Liver (tissue), 9 donors: ENCODE results near the gene FADD. TPM values are rescaled to one million over a fixed set of nuclear protein-coding genes. Genes with fewer than 3 reads are reported as not detected.
A peak's percentile ranks its signal among the peaks of the same experiment; 100 is the strongest.

Experiments
- DNase-seq: peaks from one replicate; pipeline ENCODE4 v3.0.0-alpha.2; 2017; ENCODE audit warnings: low spot score
- H3K27ac ChIP-seq, 2 donors: one replicate each; pipeline ENCODE4 v1.7.0; 2013; ENCODE audit warnings: inconsistent platforms in 2 of 2, low read length in 2 of 2, control low read depth in 1 of 2, low read depth in 1 of 2, mild to moderate bottlenecking in 1 of 2
- H3K27me3 ChIP-seq, 4 donors: one replicate each; pipeline versions ENCODE4 v1.6.1 to v1.7.0; 2013; ENCODE audit warnings: low read length in 3 of 4, inconsistent platforms in 1 of 4, mild to moderate bottlenecking in 1 of 4, moderate library complexity in 1 of 4; ENCODE audit not compliant: control insufficient read depth in 4 of 4, insufficient read depth in 4 of 4
- H3K36me3 ChIP-seq, 4 donors: one replicate each; pipeline versions ENCODE4 v1.6.1 to v1.7.0; 2013; ENCODE audit warnings: low read length in 3 of 4, mild to moderate bottlenecking in 3 of 4, low read depth in 1 of 4, moderate library complexity in 1 of 4; ENCODE audit not compliant: control insufficient read depth in 4 of 4, insufficient read depth in 3 of 4
- H3K4me1 ChIP-seq, 4 donors: one replicate each; pipeline versions ENCODE4 v1.6.1 to v1.7.0; 2013; ENCODE audit warnings: low read length in 3 of 4, mild to moderate bottlenecking in 3 of 4, moderate library complexity in 1 of 4; ENCODE audit not compliant: control insufficient read depth in 4 of 4, insufficient read depth in 4 of 4
- H3K4me3 ChIP-seq, 3 donors: one replicate each; pipeline versions ENCODE4 v1.6.1 to v1.7.0; 2013; ENCODE audit warnings: low read length in 3 of 3, control low read depth in 1 of 3, low read depth in 1 of 3, mild to moderate bottlenecking in 1 of 3
- H3K9ac ChIP-seq, 2 donors: one replicate each; pipeline ENCODE4 v1.7.0; 2013; ENCODE audit warnings: low read length in 2 of 2, mild to moderate bottlenecking in 2 of 2, moderate library complexity in 2 of 2, control low read depth in 1 of 2, low read depth in 1 of 2
- H3K9me3 ChIP-seq, 4 donors: one replicate each; pipeline versions ENCODE4 v1.6.1 to v1.7.0; 2013; ENCODE audit warnings: low read length in 3 of 4; ENCODE audit not compliant: control insufficient read depth in 4 of 4
- ATF3 ChIP-seq: IDR thresholded peaks from 2 replicates; pipeline ENCODE4 v1.6.1; 2016; ENCODE audit warnings: antibody characterized with exemption
- EGR1 ChIP-seq, 2 donors: IDR thresholded peaks; 2 replicates each; pipeline ENCODE4 v1.6.1; 2016 to 2018; ENCODE audit warnings: antibody characterized with exemption in 2 of 2, low read depth in 2 of 2
- FOXA1 ChIP-seq: IDR thresholded peaks from 2 replicates; pipeline ENCODE4 v1.6.1; 2016; ENCODE audit warnings: antibody characterized with exemption
- FOXA2 ChIP-seq: IDR thresholded peaks from 2 replicates; pipeline ENCODE4 v1.6.1; 2016; ENCODE audit warnings: antibody characterized with exemption
- GABPA ChIP-seq, 2 donors: IDR thresholded peaks in 1 of 2; conservative IDR thresholded peaks in 1 of 2; 2 replicates each; pipeline ENCODE4 v1.6.1; 2016; ENCODE audit warnings: antibody characterized with exemption in 2 of 2, mild to moderate bottlenecking in 1 of 2, moderate library complexity in 1 of 2
- HNF4A ChIP-seq, 2 donors: conservative IDR thresholded peaks; 2 replicates each; pipeline ENCODE4 v1.6.1; 2016; ENCODE audit warnings: antibody characterized with exemption in 2 of 2, mild to moderate bottlenecking in 2 of 2
- HNF4G ChIP-seq: IDR thresholded peaks from 2 replicates; pipeline ENCODE4 v1.6.1; 2016; ENCODE audit warnings: antibody characterized with exemption
- JUND ChIP-seq, 2 donors: IDR thresholded peaks; 2 replicates each; pipeline ENCODE4 v1.6.1; 2016; ENCODE audit warnings: antibody characterized with exemption in 2 of 2
- MAX ChIP-seq: IDR thresholded peaks from 2 replicates; pipeline ENCODE4 v1.6.1; 2016; ENCODE audit warnings: antibody characterized with exemption
- NR2F2 ChIP-seq: IDR thresholded peaks from 2 replicates; pipeline ENCODE4 v1.6.1; 2016; ENCODE audit warnings: antibody characterized with exemption
- RAD21 ChIP-seq, 2 donors: IDR thresholded peaks; 2 replicates each; pipeline ENCODE4 v1.6.1; 2016; ENCODE audit warnings: antibody characterized with exemption in 2 of 2, mild to moderate bottlenecking in 2 of 2
- REST ChIP-seq: IDR thresholded peaks from 2 replicates; pipeline ENCODE4 v1.6.1; 2016; ENCODE audit warnings: antibody characterized with exemption, mild to moderate bottlenecking
- RXRA ChIP-seq, 2 donors: IDR thresholded peaks; 2 replicates each; pipeline ENCODE4 v1.6.1; 2017 to 2018; ENCODE audit warnings: antibody characterized with exemption in 2 of 2, mild to moderate bottlenecking in 1 of 2
- SP1 ChIP-seq: IDR thresholded peaks from 2 replicates; pipeline ENCODE4 v1.6.1; 2018; ENCODE audit warnings: antibody characterized with exemption, mild to moderate bottlenecking
- TAF1 ChIP-seq: conservative IDR thresholded peaks from 2 replicates; pipeline ENCODE4 v1.6.1; 2016; ENCODE audit warnings: antibody characterized with exemption, mild to moderate bottlenecking
- YY1 ChIP-seq: IDR thresholded peaks from 2 replicates; pipeline ENCODE4 v1.6.1; 2016; ENCODE audit warnings: antibody characterized with exemption, mild to moderate bottlenecking
- ZBTB33 ChIP-seq: IDR thresholded peaks from 2 replicates; pipeline ENCODE4 v1.6.1; 2016; ENCODE audit warnings: antibody characterized with exemption
- WGBS: extraction: QIAGEN DNeasy Blood & Tissue Kit; methylation state at CpG from one replicate; pipeline ENCODE4 v1.1.7; 2013; 5-methylcytosine and 5-hydroxymethylcytosine counted together
- polyA plus RNA-seq, 2 donors: library from polyadenylated mRNA; stranded (reverse) in 1 of 2; unstranded in 1 of 2; fragments of 200-250 nt in 1 of 2; fragments of >200 nt in 1 of 2; fragmentation: Nextera tagmentation in 1 of 2; extraction: Ambion mirVana in 1 of 2; gene quantifications; one replicate each; pipeline versions ENCODE4 v1.2.1 to v1.2.3, GENCODE V29; 2013 to 2015
- total RNA-seq, 2 donors: library from RNA; depleted of rRNA; stranded (reverse); fragments of >200 nt; gene quantifications; one replicate each; pipeline ENCODE4 v1.2.3, GENCODE V29; 2014
- TF ChIP-seq, protein P1 (sequence below): fragments of 150-350 bp; IDR thresholded peaks from 2 replicates; pipeline ENCODE4 v1.5.1; 2017; ENCODE audit warnings: improper control_type of control experiment, low read depth, low read length; ENCODE audit not compliant: missing input control
- donor health status: healthy.
- donor health status: healthy.
- donor health status: healthy.
- donor health status: healthy.
- donor health status: healthy.

The FADD gene, protein sequence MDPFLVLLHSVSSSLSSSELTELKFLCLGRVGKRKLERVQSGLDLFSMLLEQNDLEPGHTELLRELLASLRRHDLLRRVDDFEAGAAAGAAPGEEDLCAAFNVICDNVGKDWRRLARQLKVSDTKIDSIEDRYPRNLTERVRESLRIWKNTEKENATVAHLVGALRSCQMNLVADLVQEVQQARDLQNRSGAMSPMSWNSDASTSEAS
- total RNA-seq (10 to 100 TPM; 14.0 to 17.3 TPM), polyA plus RNA-seq (10 to 100 TPM in 1 of 2 donors, 1 to 10 TPM in 1; 1.8 to 15.6 TPM)

DNA sequence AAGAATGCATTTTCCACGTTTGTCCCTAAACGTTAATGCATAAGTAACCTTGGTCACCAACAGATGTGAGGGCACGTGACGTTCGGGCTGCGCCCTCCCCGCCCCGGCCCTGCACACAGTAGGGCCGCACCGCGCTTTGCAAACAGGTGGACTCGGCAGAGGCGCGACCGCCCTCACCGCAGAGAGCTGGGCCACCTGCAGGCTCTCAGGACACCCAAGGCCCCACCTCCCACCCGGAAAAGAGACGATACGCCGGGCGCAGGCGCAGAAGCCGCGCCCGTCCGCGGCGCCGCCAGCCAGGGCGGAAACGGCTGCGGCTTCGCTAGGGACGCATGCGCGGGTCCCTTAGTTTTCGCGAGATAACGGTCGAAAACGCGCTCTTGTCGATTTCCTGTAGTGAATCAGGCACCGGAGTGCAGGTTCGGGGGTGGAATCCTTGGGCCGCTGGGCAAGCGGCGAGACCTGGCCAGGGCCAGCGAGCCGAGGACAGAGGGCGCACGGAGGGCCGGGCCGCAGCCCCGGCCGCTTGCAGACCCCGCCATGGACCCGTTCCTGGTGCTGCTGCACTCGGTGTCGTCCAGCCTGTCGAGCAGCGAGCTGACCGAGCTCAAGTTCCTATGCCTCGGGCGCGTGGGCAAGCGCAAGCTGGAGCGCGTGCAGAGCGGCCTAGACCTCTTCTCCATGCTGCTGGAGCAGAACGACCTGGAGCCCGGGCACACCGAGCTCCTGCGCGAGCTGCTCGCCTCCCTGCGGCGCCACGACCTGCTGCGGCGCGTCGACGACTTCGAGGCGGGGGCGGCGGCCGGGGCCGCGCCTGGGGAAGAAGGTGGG is at the start of gene FADD:
TSS of gene FADD (plus strand) at position 377 of the 831 bp plus-strand sequence. CDS start at position 541, 164 bp downstream.
- Histone ChIP-seq H3K27ac (peak within 1 kb of the TSS; percentile 91 to 97), H3K27me3 (no peaks in the 10 kb centered on the region), H3K9me3 (no peaks in the 10 kb centered on the region), H3K4me3 (peak within 1 kb of the TSS; percentile 71 to 94 (median 92)), H3K4me1 (peaks cover 4 to 30% (median 14%) of the 10 kb centered on the region in 4 donors), H3K36me3 (peaks cover 0 to 12% (median 4%) of the 10 kb centered on the region in 4 donors), H3K9ac (peak within 1 kb of the TSS; percentile 40 to 93)
- DNase-seq: peak; percentile 86
- no peak for TF ChIP-seq FOXA2
- TF ChIP-seq SP1: no peak
- TF ChIP-seq YY1: peak; percentile 63
- no peak for TF ChIP-seq HNF4G
- no peak for TF ChIP-seq EGR1 (IDR thresholded peaks at IDR 0.05; ENCODE audit: low read depth in 2 of 2)
- TF ChIP-seq GABPA (IDR thresholded peaks at IDR 0.05 in 1 of 2, conservative IDR thresholded peaks at IDR 0.05 in 1 of 2): peak in 1 of 2 donors; percentile 83
- no peak for TF ChIP-seq RXRA (IDR thresholded peaks at IDR 0.05)
- no peak for TF ChIP-seq TAF1
- peak in 1 of 2 donors; percentile 7 for TF ChIP-seq RAD21 (IDR thresholded peaks at IDR 0.05)
- peak; percentile 63 for TF ChIP-seq REST
- no peak for TF ChIP-seq MAX
- TF ChIP-seq, protein P1, sequence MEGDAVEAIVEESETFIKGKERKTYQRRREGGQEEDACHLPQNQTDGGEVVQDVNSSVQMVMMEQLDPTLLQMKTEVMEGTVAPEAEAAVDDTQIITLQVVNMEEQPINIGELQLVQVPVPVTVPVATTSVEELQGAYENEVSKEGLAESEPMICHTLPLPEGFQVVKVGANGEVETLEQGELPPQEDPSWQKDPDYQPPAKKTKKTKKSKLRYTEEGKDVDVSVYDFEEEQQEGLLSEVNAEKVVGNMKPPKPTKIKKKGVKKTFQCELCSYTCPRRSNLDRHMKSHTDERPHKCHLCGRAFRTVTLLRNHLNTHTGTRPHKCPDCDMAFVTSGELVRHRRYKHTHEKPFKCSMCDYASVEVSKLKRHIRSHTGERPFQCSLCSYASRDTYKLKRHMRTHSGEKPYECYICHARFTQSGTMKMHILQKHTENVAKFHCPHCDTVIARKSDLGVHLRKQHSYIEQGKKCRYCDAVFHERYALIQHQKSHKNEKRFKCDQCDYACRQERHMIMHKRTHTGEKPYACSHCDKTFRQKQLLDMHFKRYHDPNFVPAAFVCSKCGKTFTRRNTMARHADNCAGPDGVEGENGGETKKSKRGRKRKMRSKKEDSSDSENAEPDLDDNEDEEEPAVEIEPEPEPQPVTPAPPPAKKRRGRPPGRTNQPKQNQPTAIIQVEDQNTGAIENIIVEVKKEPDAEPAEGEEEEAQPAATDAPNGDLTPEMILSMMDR: no peak
- TF ChIP-seq FOXA1: no peak
- no peak for TF ChIP-seq HNF4A (conservative IDR thresholded peaks at IDR 0.05)
- TF ChIP-seq JUND (IDR thresholded peaks at IDR 0.05): no peak
- no peak for TF ChIP-seq NR2F2
- TF ChIP-seq ZBTB33: peak; percentile 98
- no peak for TF ChIP-seq ATF3
- WGBS: under 1% methylated on average over 91 of the region's 91 CpGs
